PC-3 (cell line): ENCODE measurements around the gene TMED1. TPM values are rescaled to one million over a fixed set of nuclear protein-coding genes. Genes with fewer than 3 reads are reported as not detected.

Experiments
- ATAC-seq: fragments of 200-7000 bp; cut with Tn5 transposase; 2 replicates; pipeline ENCODE4 v1.9.1; 2020; ENCODE audit warnings: mild to moderate bottlenecking, moderate library complexity
- BruUV-seq: library from RNA; stranded (reverse); fragments of 400-500 nt; replicated peaks from 2 replicates; lab custom pipeline; 2021; lab: Mats Ljungman, UMichigan
- CTCF ChIA-PET: fragments of 300-600 bp; sonication (Branson Sonifier 250); formaldehyde crosslinking; loops from one replicate; lab custom pipeline; 2022; ENCODE audit warnings: antibody characterized with exemption; lab: Charles Lee
- POLR2A ChIA-PET: fragments of 300-600 bp; sonication (Branson Sonifier 250); formaldehyde crosslinking; loops from one replicate; lab custom pipeline; 2022; ENCODE audit warnings: antibody characterized with exemption; ENCODE audit not compliant: unreplicated experiment; lab: Charles Lee
- DNase-seq: peaks from one replicate; pipeline ENCODE4 v3.0.0-alpha.2; 2015
- H2AFZ ChIP-seq: fragments of 300-600 bp; sonication (generic); 2 replicates; pipeline ENCODE4 v1.6.0; 2016; ENCODE audit warnings: antibody characterized with exemption, low read length
- H3F3A ChIP-seq: fragments of 300-600 bp; sonication (generic); one replicate; pipeline ENCODE4 v1.6.0; 2017; ENCODE audit warnings: antibody characterized with exemption, low read length, control low read depth, mild to moderate bottlenecking; ENCODE audit not compliant: unreplicated experiment
- H3K27ac ChIP-seq: fragments of 300-600 bp; sonication (generic); 2 replicates; pipeline ENCODE4 v1.5.1; 2016; ENCODE audit warnings: mild to moderate bottlenecking, low read length
- H3K27me3 ChIP-seq: fragments of 300-600 bp; sonication (generic); 2 replicates; pipeline ENCODE4 v1.6.1; 2016; ENCODE audit warnings: low read length, mixed read lengths
- H3K36me3 ChIP-seq: fragments of 300-600 bp; sonication (generic); 2 replicates; pipeline ENCODE4 v1.6.1; 2016; ENCODE audit warnings: low read depth, mixed run types, low read length, mixed read lengths
- H3K4me1 ChIP-seq: fragments of 300-600 bp; sonication (generic); 2 replicates; pipeline ENCODE4 v1.5.1; 2016; ENCODE audit warnings: low read length; ENCODE audit not compliant: insufficient read depth
- H3K4me2 ChIP-seq: fragments of 300-600 bp; sonication (generic); 2 replicates; pipeline ENCODE4 v1.6.0; 2016; ENCODE audit warnings: low read length
- H3K4me3 ChIP-seq: fragments of 300-600 bp; sonication (generic); 2 replicates; pipeline ENCODE4 v1.5.1; 2016; ENCODE audit warnings: mild to moderate bottlenecking, low read length, mixed read lengths
- H3K79me2 ChIP-seq: fragments of 300-600 bp; sonication (generic); 2 replicates; pipeline ENCODE4 v1.6.1; 2017; ENCODE audit warnings: low read length, mixed read lengths
- H3K9ac ChIP-seq: fragments of 300-600 bp; sonication (generic); 2 replicates; pipeline ENCODE4 v1.6.0; 2016; ENCODE audit warnings: mild to moderate bottlenecking, low read length
- H3K9me2 ChIP-seq: fragments of 300-600 bp; sonication (generic); replicated peaks from 2 replicates; pipeline ENCODE4 v1.6.1; 2016; ENCODE audit warnings: mixed run types, low read length, mixed read lengths
- H3K9me3 ChIP-seq: fragments of 300-600 bp; sonication (generic); 2 replicates; pipeline ENCODE4 v1.6.1; 2016; ENCODE audit warnings: low read length, mixed read lengths
- H4K20me1 ChIP-seq: fragments of 300-600 bp; sonication (generic); 2 replicates; pipeline ENCODE4 v1.6.1; 2016; ENCODE audit warnings: low read length, mixed read lengths
- CTCF ChIP-seq: fragments of 300-600 bp; sonication (generic); conservative IDR thresholded peaks from 2 replicates; pipeline ENCODE4 v1.5.1; 2017; ENCODE audit warnings: antibody characterized with exemption, low read depth, mild to moderate bottlenecking, low read length
- EZH2 ChIP-seq: fragments of 300-600 bp; sonication (generic); IDR thresholded peaks from one replicate; pipeline ENCODE4 v1.6.1; 2017; ENCODE audit warnings: antibody characterized with exemption, mild to moderate bottlenecking, low read length; ENCODE audit not compliant: unreplicated experiment
- EZH2phosphoT487 ChIP-seq: fragments of 300-600 bp; sonication (generic); IDR thresholded peaks from 2 replicates; pipeline ENCODE4 v1.6.1; 2018; ENCODE audit warnings: mild to moderate bottlenecking, antibody characterized with exemption, low read length, borderline replicate concordance
- intact Hi-C: fragments of 100-400 bp; cut with micrococcal nuclease; formaldehyde crosslinking; loops from 2 replicates; pipeline ENCODE4 v1.9.0; 2023
- total RNA-seq: library from RNA; depleted of rRNA; stranded (reverse); fragments of >200 nt; gene quantifications from 2 replicates; pipeline ENCODE4 v1.2.3, GENCODE V29; 2014

TMED1 gene
- total RNA-seq, 1 experiment from 2014 or later, result 81.2 TPM

- Histone ChIP-seq H3F3A (no peaks in the 10 kb centered on the region), H3K27me3 (no peaks in the 10 kb centered on the region), H3K4me2 (no peak overlapping the region), H3K9me3 (no peaks in the 10 kb centered on the region), H3K4me3 (no peak overlapping the region), H3K36me3 (peaks cover 39% of the 10 kb centered on the region), H2AFZ (no peak overlapping the region), H3K79me2 (no peaks in the 10 kb centered on the region), H3K9me2 (no peaks in the 10 kb centered on the region), H3K9ac (no peak overlapping the region), H4K20me1 (no peaks in the 10 kb centered on the region), H3K27ac (no peak overlapping the region), H3K4me1 (peaks cover 18% of the 10 kb centered on the region)
- TF ChIP-seq CTCF (no peak), EZH2phosphoT487 (no peak), EZH2 (no peak)
- ChIA-PET CTCF (no interaction called here), POLR2A (no interaction called here)
- ATAC-seq, result no peak
- no peak for DNase-seq
- intact Hi-C loops, result no loop called here
- BruUV-seq, result no TSS peak
Measured at GRCh38 chr19:10809651-10810285, 26.2 kb downstream of the TMED1 start.

- intact Hi-C loops, result no loop called here
- ATAC-seq, result peak; percentile 86
Measured at GRCh38 chr19:10808937-10809649, 26.9 kb downstream of the TMED1 start.

More at GRCh38 chr19:10808937-10809649, 26.9 kb downstream of the TMED1 start:
- Histone ChIP-seq H4K20me1 (no peaks in the 10 kb centered on the region), H3K9me3 (no peaks in the 10 kb centered on the region), H3K4me3 (no peak overlapping the region), H2AFZ (no peak overlapping the region), H3K27ac (0 out of 2 replicates have a peak overlapping the region, but pooled peaks have one; percentile 1), H3K9me2 (no peaks in the 10 kb centered on the region), H3K36me3 (peaks cover 43% of the 10 kb centered on the region), H3K79me2 (no peaks in the 10 kb centered on the region), H3K27me3 (no peaks in the 10 kb centered on the region), H3K9ac (no peak overlapping the region), H3F3A (no peaks in the 10 kb centered on the region), H3K4me1 (peaks cover 18% of the 10 kb centered on the region), H3K4me2 (no peak overlapping the region)
- ChIA-PET POLR2A (no interaction called here), CTCF (interaction anchor here (1.1 kb wide), 1 partner anchor 91 kb away, joined by 5 read pairs; the partner anchor contains the start of gene DNM2)
- TF ChIP-seq EZH2 (no peak), CTCF (no peak), EZH2phosphoT487 (no peak)
- no TSS peak for BruUV-seq
- DNase-seq, result peak; percentile 54
